Measurements from ENCODE around the gene DOCK4.

Gene DOCK4

GRCh38 chr7:111749625-111750024 is 456.6 kb downstream of the DOCK4 start:
- no peaks in the 10 kb centered on the region for H3K9me2 ChIP-seq (replicated peaks; ENCODE audit: insufficient read depth, low read length)
- no peaks in the 10 kb centered on the region for H3K9me3 ChIP-seq (ENCODE audit: insufficient read depth, low read length)
- TF ChIP-seq, protein P1, sequence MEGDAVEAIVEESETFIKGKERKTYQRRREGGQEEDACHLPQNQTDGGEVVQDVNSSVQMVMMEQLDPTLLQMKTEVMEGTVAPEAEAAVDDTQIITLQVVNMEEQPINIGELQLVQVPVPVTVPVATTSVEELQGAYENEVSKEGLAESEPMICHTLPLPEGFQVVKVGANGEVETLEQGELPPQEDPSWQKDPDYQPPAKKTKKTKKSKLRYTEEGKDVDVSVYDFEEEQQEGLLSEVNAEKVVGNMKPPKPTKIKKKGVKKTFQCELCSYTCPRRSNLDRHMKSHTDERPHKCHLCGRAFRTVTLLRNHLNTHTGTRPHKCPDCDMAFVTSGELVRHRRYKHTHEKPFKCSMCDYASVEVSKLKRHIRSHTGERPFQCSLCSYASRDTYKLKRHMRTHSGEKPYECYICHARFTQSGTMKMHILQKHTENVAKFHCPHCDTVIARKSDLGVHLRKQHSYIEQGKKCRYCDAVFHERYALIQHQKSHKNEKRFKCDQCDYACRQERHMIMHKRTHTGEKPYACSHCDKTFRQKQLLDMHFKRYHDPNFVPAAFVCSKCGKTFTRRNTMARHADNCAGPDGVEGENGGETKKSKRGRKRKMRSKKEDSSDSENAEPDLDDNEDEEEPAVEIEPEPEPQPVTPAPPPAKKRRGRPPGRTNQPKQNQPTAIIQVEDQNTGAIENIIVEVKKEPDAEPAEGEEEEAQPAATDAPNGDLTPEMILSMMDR (IDR thresholded peaks at IDR 0.05; ENCODE audit: insufficient read depth, low read length, poor library complexity, severe bottlenecking): no peak
- no peak for TF ChIP-seq EZH2phosphoT487 (conservative IDR thresholded peaks at IDR 0.05; ENCODE audit: low read length)
- H3K27ac ChIP-seq (ENCODE audit: low read depth, low read length): no peak overlapping the region
- H4K20me1 ChIP-seq (ENCODE audit: low read depth, low read length): no peaks in the 10 kb centered on the region
- no peaks in the 10 kb centered on the region for H3K27me3 ChIP-seq (ENCODE audit: low read length)
- H3K36me3 ChIP-seq (ENCODE audit: low read length): no peaks in the 10 kb centered on the region
- H3K4me2 ChIP-seq (ENCODE audit: low read depth, low read length, poor library complexity, severe bottlenecking): no peak overlapping the region
- H3K4me3 ChIP-seq (ENCODE audit: insufficient read depth, low read length, poor library complexity, severe bottlenecking): no peak overlapping the region
- H3K79me2 ChIP-seq (ENCODE audit: insufficient read depth, low read length): no peaks in the 10 kb centered on the region
- no peak overlapping the region for H3K9ac ChIP-seq (ENCODE audit: low read length)
- H2AFZ ChIP-seq (ENCODE audit: low read depth, low read length, severe bottlenecking): no peak overlapping the region
- no peaks in the 10 kb centered on the region for H3F3A ChIP-seq (ENCODE audit: insufficient read depth)

GRCh38 chr7:111747718-111748117 is 458.5 kb downstream of the DOCK4 start:
- no peak overlapping the region for H3K4me2 ChIP-seq (ENCODE audit: low read depth, low read length, poor library complexity, severe bottlenecking)
- H3K27ac ChIP-seq (ENCODE audit: low read depth, low read length): no peak overlapping the region
- no peak overlapping the region for H3K4me3 ChIP-seq (ENCODE audit: insufficient read depth, low read length, poor library complexity, severe bottlenecking)
- H3K9ac ChIP-seq (ENCODE audit: low read length): no peak overlapping the region
- TF ChIP-seq, protein P1 (IDR thresholded peaks at IDR 0.05; ENCODE audit: insufficient read depth, low read length, poor library complexity, severe bottlenecking): no peak
- no peak for TF ChIP-seq EZH2phosphoT487 (conservative IDR thresholded peaks at IDR 0.05; ENCODE audit: low read length)
- H3K9me3 ChIP-seq (ENCODE audit: insufficient read depth, low read length): no peaks in the 10 kb centered on the region
- no peaks in the 10 kb centered on the region for H3K27me3 ChIP-seq (ENCODE audit: low read length)
- H3K9me2 ChIP-seq (replicated peaks; ENCODE audit: insufficient read depth, low read length): no peaks in the 10 kb centered on the region
- H2AFZ ChIP-seq (ENCODE audit: low read depth, low read length, severe bottlenecking): no peak overlapping the region
- no peaks in the 10 kb centered on the region for H3K79me2 ChIP-seq (ENCODE audit: insufficient read depth, low read length)
- no peaks in the 10 kb centered on the region for H3K36me3 ChIP-seq (ENCODE audit: low read length)
- H3F3A ChIP-seq (ENCODE audit: insufficient read depth): no peaks in the 10 kb centered on the region
- no peaks in the 10 kb centered on the region for H4K20me1 ChIP-seq (ENCODE audit: low read depth, low read length)

DNA sequence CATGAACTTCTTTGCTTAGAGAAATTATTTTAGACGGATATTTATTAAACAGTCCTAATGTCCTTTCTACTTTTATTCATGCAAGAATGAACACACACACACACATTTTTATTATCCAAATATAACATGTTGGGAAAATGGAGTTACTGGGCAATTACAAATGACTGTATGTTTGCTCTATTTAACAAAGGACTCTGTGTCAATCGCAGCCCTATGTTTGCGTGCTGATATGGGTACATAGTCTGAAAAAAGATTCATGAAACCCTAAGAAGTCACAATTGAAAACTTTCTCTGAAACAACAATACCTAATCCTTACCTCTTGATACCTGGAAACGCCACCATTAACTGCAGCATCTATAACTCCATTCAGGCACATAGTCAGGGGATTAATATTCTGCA is 459.2 kb downstream of the DOCK4 start:
- H3K9me2 ChIP-seq (replicated peaks; ENCODE audit: insufficient read depth, low read length): no peaks in the 10 kb centered on the region
- H4K20me1 ChIP-seq (ENCODE audit: low read depth, low read length): no peaks in the 10 kb centered on the region
- no peak overlapping the region for H3K27ac ChIP-seq (ENCODE audit: low read depth, low read length)
- no peaks in the 10 kb centered on the region for H3K79me2 ChIP-seq (ENCODE audit: insufficient read depth, low read length)
- no peaks in the 10 kb centered on the region for H3K27me3 ChIP-seq (ENCODE audit: low read length)
- H3K9ac ChIP-seq (ENCODE audit: low read length): no peak overlapping the region
- H2AFZ ChIP-seq (ENCODE audit: low read depth, low read length, severe bottlenecking): no peak overlapping the region
- no peaks in the 10 kb centered on the region for H3K36me3 ChIP-seq (ENCODE audit: low read length)
- TF ChIP-seq, protein P1 (IDR thresholded peaks at IDR 0.05; ENCODE audit: insufficient read depth, low read length, poor library complexity, severe bottlenecking): no peak
- TF ChIP-seq EZH2phosphoT487 (conservative IDR thresholded peaks at IDR 0.05; ENCODE audit: low read length): no peak
- no peak overlapping the region for H3K4me2 ChIP-seq (ENCODE audit: low read depth, low read length, poor library complexity, severe bottlenecking)
- no peaks in the 10 kb centered on the region for H3K9me3 ChIP-seq (ENCODE audit: insufficient read depth, low read length)
- no peaks in the 10 kb centered on the region for H3F3A ChIP-seq (ENCODE audit: insufficient read depth)
- H3K4me3 ChIP-seq (ENCODE audit: insufficient read depth, low read length, poor library complexity, severe bottlenecking): no peak overlapping the region
